Parathyroid adenoma (tissue), 2 donors: ENCODE results near the gene DPT.

Source experiments
- H2AFZ ChIP-seq: fragments of 300-600 bp; sonication (generic); one replicate; pipeline ENCODE4 v1.7.0; 2017; ENCODE audit warnings: antibody characterized with exemption, mild to moderate bottlenecking
- H3K27ac ChIP-seq: fragments of 300-600 bp; sonication (generic); one replicate; pipeline ENCODE4 v1.7.0; 2017
- H3K27me3 ChIP-seq: fragments of 300-600 bp; sonication (generic); one replicate; pipeline ENCODE4 v1.7.0; 2017; ENCODE audit warnings: low read length; ENCODE audit not compliant: control insufficient read depth, insufficient read depth
- H3K36me3 ChIP-seq: fragments of 300-600 bp; sonication (generic); one replicate; pipeline ENCODE4 v1.7.0; 2017; ENCODE audit warnings: low read length; ENCODE audit not compliant: control insufficient read depth, insufficient read depth
- H3K4me1 ChIP-seq: fragments of 300-600 bp; sonication (generic); one replicate; pipeline ENCODE4 v1.7.0; 2017; ENCODE audit warnings: control low read depth
- H3K4me2 ChIP-seq: fragments of 300-600 bp; sonication (generic); one replicate; pipeline ENCODE4 v1.7.0; 2017; ENCODE audit warnings: low read length
- H3K4me3 ChIP-seq: fragments of 300-600 bp; sonication (generic); one replicate; pipeline ENCODE4 v1.7.0; 2017; ENCODE audit warnings: low read depth, low read length
- H3K79me2 ChIP-seq: fragments of 300-600 bp; sonication (generic); one replicate; pipeline ENCODE4 v1.7.0; 2017; ENCODE audit warnings: control low read depth
- H3K9ac ChIP-seq: fragments of 300-600 bp; sonication (generic); one replicate; pipeline ENCODE4 v1.7.0; 2017; ENCODE audit warnings: mild to moderate bottlenecking
- H3K9me3 ChIP-seq: fragments of 300-600 bp; sonication (generic); one replicate; pipeline ENCODE4 v1.7.0; 2017; ENCODE audit warnings: low read length; ENCODE audit not compliant: control insufficient read depth
- TF ChIP-seq, protein P1 (sequence below): fragments of 300-600 bp; sonication (generic); IDR thresholded peaks from one replicate; pipeline ENCODE4 v1.7.0; 2017; ENCODE audit warnings: antibody characterized with exemption, mild to moderate bottlenecking
- donor health status: primary hyperparathyroidism.

The DPT gene

DNA sequence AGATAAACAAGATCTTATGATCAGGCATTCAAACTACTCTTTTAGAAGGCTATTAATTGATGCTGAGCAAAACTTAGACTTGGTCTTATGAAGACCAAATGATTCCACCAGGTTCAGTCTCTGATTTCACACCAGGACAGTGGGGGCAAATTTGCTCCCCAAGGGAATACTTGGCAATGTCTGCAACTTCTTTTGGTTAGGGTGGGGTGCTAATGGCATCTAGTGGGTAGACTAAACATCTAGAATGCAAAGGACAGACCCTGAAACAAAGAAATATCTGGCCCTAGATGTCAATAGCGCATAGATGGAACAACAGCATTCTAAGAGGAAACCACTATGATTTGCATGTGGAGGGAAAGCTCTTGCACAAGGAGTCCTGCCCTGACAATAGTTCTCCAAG is 30.6 kb downstream of the DPT start:
- Histone ChIP-seq H3K4me3 (no peak overlapping the region), H3K36me3 (no peaks in the 10 kb centered on the region), H3K27me3 (no peaks in the 10 kb centered on the region), H3K79me2 (no peaks in the 10 kb centered on the region), H3K27ac (no peak overlapping the region), H2AFZ (no peak overlapping the region), H3K9me3 (no peaks in the 10 kb centered on the region), H3K4me2 (no peak overlapping the region), H3K9ac (no peak overlapping the region), H3K4me1 (no peaks in the 10 kb centered on the region)
- TF ChIP-seq, protein P1, sequence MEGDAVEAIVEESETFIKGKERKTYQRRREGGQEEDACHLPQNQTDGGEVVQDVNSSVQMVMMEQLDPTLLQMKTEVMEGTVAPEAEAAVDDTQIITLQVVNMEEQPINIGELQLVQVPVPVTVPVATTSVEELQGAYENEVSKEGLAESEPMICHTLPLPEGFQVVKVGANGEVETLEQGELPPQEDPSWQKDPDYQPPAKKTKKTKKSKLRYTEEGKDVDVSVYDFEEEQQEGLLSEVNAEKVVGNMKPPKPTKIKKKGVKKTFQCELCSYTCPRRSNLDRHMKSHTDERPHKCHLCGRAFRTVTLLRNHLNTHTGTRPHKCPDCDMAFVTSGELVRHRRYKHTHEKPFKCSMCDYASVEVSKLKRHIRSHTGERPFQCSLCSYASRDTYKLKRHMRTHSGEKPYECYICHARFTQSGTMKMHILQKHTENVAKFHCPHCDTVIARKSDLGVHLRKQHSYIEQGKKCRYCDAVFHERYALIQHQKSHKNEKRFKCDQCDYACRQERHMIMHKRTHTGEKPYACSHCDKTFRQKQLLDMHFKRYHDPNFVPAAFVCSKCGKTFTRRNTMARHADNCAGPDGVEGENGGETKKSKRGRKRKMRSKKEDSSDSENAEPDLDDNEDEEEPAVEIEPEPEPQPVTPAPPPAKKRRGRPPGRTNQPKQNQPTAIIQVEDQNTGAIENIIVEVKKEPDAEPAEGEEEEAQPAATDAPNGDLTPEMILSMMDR, result no peak

GRCh38 chr1:168697356-168698126 is 31.5 kb downstream of the DPT start:
- Histone ChIP-seq H3K4me3 (no peak overlapping the region), H3K4me1 (no peaks in the 10 kb centered on the region), H3K9ac (no peak overlapping the region), H3K27ac (no peak overlapping the region), H3K4me2 (no peak overlapping the region), H3K27me3 (no peaks in the 10 kb centered on the region), H3K79me2 (no peaks in the 10 kb centered on the region), H3K9me3 (no peaks in the 10 kb centered on the region), H3K36me3 (no peaks in the 10 kb centered on the region), H2AFZ (no peak overlapping the region)
- TF ChIP-seq, protein P1, result no peak

DNA sequence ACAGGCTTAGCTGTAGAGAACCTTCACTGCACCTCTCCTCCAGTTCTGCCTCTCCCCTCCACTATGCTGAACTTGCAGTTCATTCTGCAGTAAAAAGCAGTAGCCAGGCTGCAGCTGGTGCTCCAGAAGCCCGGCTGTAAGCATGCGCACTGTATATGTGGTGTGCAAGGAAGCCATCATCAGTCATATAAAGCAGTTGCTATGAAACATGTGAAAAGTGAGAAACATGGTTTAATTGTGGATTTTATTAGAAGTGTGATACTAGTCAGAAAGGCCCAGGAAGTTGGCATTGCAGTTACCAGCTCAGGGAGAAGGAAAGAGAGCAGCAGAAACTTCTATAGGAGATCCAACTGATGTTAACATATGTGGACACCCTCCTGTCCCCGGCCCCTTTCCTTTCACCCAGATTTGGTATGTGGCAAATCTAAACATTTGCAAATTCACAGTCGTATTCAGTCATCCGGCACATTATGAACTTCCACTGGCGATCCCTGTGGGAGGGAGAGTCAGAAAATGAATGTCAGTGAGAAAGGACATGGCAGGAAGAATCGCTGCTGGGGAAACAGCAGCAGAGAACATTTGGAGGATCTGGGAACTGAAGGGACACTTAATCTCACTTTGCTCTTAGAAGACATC is 32.8 kb downstream of the DPT start:
- H3K27ac ChIP-seq, result no peak overlapping the region
- no peaks in the 10 kb centered on the region for H3K27me3 ChIP-seq
- H3K4me2 ChIP-seq, result no peak overlapping the region
- H3K4me3 ChIP-seq, result no peak overlapping the region
- no peak overlapping the region for H3K9ac ChIP-seq
- H3K4me1 ChIP-seq, result no peaks in the 10 kb centered on the region
- no peaks in the 10 kb centered on the region for H3K79me2 ChIP-seq
- TF ChIP-seq, protein P1, result no peak
- no peak overlapping the region for H2AFZ ChIP-seq
- no peaks in the 10 kb centered on the region for H3K36me3 ChIP-seq
- H3K9me3 ChIP-seq, result no peaks in the 10 kb centered on the region

GRCh38 chr1:168693872-168694238 is 35.2 kb downstream of the DPT start:
- no peak overlapping the region for H3K27ac ChIP-seq
- H3K36me3 ChIP-seq, result no peaks in the 10 kb centered on the region
- TF ChIP-seq, protein P1, result no peak
- H3K79me2 ChIP-seq, result no peaks in the 10 kb centered on the region
- no peaks in the 10 kb centered on the region for H3K27me3 ChIP-seq
- no peaks in the 10 kb centered on the region for H3K4me1 ChIP-seq
- H3K9ac ChIP-seq, result no peak overlapping the region
- H3K9me3 ChIP-seq, result no peaks in the 10 kb centered on the region
- no peak overlapping the region for H3K4me2 ChIP-seq
- no peak overlapping the region for H3K4me3 ChIP-seq
- no peak overlapping the region for H2AFZ ChIP-seq
